GM21619 (cell line): ENCODE data around the gene DAPK1.
A peak's percentile ranks its signal among the peaks of the same experiment; 100 is the strongest.

Experiments used
- ATAC-seq: cut with Tn5 transposase; IDR thresholded peaks from one replicate; pipeline ENCODE4 v1.9.1; 2021; ENCODE audit not compliant: unreplicated experiment

Gene DAPK1

DNA sequence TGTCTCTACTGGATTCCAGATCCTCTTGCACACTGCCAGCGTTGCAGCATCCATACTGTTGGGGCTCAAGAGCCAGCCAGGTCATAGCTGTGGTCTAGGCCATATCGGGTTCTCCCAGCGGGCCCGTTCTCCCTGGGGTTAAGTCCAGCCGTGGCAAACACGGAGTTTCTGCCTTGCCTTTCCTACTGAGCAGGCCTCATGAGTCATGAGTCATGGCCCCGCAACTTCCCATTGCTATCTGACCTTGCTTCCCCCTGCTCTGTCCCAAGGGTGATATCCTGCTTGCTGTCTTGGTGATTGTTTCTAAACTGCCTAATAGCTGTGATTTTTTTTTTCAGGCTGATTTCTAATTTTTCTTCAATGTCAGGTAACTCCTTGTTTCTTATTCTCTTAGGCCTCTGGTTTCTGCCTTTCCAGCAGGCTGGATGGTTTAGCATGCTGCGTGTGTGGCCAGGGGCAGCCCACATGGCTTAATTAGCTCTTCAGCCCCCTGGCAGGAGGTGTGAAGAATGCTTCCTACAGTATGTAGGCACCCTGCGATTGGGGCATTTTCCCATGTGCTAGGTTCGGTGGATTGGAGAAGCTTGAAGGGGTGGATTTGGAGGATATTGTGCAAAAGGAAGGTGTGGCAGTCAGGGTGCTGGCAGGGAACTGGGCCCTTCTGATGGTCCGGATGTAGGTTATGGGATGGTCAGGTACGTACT lies 18.7 kb downstream of the DAPK1 start:
- no peak for ATAC-seq

DNA sequence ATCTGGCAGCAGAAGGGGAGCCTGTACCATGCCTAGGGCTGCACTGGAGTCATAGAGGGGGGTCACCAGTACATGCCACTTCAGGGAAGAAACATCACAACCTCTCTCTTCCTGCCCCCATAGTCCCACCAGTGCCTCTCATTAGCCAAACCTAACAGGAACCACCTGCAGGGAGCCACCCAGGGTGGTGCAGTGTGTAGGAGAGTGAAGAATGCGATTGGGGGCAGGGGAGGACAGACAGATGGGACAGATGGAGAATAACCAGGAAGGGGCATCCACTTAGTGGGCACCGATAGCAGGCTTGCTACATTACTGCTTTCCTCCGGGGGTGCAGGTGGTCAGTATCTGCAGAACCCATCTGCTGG lies 19.2 kb downstream of the DAPK1 start:
- no peak for ATAC-seq

DNA sequence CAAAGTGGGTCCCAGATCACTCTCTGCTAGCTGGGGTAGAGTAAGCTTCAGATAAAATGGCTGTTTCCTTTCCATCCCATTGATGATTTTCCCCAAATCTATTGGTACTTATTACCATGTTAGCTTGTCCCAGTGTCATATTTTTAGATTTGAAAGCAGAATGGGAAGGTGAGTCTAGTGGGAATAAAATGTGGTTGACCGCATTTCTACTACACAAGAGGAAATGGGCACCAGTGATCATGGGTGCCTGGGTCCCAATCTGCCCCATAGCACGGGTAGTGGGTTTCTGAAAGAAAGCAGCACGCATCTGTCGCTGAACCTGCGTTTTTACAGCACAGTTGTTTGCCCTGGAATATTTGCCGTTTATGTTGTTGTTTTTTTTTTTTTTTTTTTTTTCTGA lies 20.1 kb downstream of the DAPK1 start:
- ATAC-seq, result no peak

DNA sequence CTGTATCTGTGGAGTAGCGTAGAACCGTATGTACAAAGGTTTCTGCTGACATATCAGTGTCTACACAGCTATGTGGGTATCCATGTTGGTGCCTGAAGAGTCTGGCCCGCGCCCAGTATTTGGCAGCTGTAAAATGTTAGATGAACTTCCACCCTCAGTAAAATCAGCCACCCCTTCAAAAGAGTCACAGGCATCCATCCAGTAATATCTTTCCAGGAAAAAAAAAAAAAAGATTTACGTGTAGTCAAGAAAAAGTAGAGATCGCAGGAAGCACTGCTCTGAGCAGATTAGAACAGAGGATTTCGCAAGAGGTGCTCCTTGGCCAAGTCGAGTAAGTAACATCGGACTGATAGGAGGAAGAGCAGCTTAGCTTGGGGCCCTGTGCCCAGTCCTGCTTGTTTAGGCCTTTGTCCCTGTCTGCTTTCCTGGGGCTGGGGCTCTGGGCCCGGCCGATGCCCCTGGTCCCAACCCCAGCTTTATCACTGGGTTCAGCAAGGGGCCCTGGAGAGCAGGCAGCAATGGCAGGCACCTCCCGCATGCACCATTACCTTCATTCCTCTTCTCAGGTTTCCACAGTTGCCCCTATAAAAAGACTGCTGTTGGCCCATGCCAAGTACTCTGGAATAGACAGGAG lies 21.2 kb downstream of the DAPK1 start:
- no peak for ATAC-seq

DNA sequence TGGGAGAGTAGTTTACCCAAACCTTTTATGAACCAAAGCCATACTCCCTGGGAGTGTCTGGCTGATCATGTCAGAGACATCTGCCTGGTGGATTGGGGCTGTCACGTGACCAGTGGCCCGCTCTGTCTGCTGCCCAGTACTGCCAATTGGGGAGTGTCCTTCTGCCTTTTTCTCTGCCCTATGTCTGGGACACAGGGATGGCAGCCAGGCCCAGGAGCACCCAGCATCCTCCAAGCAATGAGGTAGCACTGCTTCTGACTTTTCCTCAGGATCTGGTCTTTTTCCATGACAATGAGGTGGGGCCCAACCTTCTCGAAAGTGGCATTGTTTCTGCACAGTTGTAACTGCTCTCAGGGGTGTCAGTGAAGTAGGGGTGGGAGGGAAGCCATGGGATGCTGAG lies 21.8 kb downstream of the DAPK1 start:
- ATAC-seq, result no peak

DNA sequence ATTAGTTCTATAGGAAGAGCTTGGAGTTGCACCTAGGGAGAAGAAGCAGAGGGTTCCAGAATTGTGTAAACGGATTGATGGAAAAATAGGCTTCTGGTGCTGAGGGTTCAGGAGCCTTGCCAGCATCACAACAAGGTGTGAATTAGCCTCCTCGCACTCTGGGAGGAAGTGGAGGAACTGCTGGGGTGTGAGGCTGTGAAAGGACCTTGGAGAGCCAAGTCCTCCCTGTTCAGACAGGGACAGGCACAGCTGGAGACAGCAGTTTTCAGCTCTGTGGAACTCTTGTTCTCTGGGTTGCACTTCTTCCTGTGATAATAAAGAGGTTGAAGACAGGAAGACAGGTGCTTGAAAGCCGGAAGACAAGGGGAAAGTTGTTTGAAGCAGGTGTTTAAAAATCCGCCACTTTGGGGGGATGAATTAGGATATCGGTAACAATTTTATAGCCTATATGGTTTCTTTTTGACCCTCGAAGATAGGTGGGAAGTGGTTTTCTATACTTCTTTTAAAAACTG lies 22.6 kb downstream of the DAPK1 start:
- no peak for ATAC-seq

DNA sequence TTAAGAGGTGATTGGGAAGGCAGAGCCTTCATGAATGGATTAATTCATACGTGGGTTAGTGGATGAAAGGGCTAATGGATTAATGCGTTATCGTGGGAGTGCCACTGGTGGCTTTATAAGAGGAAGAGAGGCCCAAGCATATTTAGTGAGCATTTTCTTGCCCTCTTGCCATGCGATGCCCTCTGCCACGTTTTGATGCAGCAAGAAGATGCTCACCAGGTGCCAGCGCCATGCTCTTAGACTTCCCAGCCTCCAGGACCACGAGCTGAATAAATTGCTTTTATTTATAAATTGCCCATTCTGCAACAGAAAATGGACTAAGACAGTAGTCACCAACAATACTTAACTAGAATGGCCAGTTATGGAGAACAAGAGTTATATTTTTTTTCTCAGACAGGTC lies 24.2 kb downstream of the DAPK1 start:
- ATAC-seq, result no peak

DNA sequence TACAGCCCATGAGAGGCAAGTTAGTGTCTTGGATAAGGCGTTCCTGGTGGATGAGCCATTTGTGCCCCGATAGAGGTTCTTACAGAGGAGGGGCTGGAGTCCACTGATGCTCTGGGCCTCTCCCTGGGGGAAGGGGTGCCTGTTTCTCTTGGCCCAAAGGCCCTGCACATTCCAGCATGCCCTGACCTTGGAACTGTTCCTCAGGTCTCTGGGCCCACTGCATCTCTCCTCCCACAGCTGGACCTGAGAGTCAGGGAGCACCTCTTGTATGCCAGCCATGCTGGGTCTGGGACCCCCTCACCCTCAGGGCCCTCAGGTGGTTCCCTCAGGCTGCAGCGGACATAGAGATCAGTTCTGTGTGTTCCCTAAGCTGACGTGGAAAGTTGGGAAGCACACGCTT lies 26.4 kb downstream of the DAPK1 start:
- ATAC-seq, result no peak

DNA sequence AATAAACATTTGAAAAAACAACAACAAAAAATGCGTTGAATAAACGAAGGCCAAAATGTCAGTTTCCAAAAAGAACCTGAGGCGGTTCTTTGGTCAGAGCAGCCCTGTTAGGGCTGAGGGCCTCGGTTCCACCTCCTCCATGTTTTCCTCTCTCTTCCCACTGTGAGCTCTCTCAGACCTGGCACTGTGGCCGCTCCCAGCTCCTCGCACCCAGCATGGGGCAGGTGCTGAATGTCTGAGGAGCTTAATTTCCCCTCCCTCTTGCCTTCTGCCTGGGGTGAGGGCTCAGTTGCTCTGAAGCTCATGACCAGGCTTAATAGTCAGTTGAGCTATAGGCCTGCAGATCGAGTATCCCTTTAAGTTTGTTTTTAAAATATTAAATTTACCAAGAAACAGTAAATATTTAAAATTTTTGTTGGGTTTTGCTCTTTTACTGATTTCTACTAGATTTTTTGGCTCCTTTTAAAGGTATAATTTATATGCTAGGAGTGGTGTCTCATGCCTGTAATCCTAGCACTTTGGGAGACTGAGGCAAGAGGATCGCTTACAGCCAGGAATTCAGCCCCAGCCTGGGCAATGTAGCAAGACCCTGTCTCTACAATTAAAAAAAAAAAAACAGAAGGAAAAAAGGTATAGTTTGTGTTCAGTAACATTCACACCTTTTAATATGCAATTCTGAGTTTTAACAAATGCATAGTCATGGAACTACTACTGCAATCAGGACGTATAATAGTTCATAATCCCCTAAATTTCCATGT lies 28.1 kb downstream of the DAPK1 start:
- ATAC-seq, result no peak

DNA sequence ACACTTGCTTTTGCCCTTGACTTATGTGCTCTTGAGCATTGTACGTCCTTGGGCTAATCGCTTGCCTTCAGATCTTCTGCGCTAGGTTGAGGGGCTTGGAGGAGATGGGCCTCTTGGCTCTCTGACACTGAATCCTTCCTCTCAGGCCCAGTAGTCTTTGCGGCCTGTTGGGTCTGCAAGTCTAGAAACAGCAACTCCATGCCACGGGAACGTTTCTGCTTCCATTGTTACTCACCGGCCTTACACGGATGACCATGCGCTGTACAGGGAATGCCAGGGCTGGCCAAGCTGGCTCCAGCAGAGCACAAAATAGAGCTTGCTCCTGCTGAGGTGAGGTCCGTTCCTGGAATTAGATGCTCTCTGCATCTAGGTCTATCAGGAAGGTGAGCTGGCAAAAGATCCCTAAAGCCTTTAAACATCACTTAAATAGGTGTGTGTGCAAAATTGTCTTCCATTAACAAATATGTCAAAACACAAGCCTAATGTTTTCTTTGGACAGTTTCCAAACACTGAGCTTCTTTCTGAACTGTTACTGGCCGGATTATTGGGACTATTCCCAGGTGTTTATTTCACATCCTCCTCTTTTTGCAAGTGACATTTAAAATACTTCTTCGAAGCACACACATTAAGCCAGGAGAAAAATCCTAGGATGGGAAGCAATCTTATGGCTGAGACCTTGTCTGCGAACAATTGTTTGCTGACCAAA lies 29.7 kb downstream of the DAPK1 start:
- ATAC-seq, result no peak

DNA sequence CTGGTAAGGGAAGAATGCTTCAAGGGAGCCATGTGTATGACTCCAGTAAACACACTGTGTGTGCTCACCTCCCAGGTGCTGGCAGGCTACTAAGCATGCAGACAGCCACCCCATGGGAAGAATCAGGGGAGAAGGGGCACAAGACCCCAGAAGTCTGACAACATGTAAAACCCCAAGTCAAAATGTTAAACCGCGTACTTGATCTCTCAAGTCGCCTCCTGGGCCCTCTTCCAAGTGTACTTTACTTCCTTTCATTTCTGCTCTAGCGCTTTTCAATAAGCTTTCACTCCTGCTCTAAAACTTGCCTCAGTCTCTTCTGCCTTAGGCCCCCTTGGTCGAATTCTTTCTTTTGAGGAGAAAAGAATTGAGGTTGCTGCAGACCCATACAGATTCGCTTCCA lies 31.3 kb downstream of the DAPK1 start:
- no peak for ATAC-seq

DNA sequence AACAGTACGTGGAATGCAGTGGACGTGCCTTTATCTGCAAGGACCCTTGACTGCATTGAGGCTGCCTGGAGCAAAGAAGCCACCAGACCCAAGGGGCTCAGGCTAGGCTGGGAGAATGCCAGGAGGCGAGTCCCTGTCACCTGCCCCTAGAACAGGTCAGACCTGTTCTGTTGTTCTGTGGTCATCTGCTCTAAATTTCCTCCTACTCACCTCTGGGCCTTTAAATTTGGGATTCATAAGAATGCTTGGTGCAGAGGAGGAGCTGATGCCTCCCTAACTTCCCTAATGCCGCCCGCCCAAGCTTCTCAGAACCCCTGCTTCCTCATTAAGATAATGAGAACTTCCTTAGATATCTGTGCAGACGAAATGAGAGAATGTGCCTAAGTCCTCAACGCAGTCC lies 32.0 kb downstream of the DAPK1 start:
- ATAC-seq, result no peak

DNA sequence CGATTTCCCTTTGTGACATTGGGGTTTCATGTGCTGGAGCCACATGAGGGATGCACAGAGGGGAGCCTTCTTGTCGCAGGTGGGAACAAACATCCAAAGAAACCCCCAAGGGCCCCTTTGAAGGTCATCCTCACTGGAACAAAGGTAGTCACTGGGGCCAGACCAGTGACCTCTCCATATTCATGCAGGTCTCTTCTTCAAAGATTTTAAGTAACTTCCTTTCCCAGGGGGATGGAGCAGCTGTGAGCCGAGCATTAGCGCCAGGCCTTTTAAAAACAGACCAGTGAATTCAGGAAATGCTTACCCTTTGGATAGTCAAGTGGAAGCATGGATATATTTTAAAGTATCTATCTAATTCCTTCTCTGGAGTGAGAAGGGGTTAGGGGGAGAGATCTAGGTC lies 33.0 kb downstream of the DAPK1 start:
- ATAC-seq, result no peak

DNA sequence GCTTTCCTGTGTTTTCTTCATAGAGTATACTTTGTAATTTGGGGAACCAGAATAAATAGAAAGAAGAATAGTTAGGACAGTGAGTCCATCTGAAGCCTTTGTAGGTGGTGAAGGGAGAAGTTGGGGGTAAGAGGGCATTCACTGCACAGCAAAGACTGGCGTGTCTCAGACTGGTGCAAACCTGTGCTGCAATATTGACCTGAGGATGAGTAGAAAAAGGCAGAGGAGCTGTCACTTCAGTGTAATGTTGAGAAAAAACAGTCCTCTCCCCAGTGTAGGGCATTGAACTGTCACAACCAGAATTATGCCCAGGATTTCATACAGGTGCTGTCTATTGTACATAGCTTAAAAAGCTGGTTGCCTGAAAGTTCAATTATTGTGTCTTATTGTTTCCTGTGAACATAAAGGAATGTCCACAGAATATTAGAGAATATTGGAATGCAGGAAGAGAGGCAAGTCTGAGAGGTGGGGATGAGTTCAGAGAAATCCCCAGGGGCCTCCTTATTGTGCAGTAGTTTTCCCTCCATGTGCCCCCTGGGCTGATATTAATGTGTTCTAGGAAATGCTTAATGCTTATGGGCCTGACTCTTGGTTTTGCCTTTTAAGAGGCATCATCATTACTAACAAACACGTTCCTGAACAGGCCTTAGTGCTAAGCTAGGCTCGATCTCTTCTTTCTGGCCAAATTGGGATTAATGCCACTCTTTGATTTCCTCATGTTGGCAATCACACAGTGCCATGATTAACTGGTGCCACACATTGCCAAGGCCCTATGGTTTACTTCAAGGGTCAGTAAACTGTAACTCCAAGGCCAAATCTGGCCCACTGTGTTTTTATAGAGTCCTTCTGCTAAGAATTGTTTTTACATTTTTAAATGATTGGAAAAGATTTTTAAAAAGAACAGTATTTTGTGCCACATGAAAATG lies 34.0 kb downstream of the DAPK1 start:
- ATAC-seq, result no peak

DNA sequence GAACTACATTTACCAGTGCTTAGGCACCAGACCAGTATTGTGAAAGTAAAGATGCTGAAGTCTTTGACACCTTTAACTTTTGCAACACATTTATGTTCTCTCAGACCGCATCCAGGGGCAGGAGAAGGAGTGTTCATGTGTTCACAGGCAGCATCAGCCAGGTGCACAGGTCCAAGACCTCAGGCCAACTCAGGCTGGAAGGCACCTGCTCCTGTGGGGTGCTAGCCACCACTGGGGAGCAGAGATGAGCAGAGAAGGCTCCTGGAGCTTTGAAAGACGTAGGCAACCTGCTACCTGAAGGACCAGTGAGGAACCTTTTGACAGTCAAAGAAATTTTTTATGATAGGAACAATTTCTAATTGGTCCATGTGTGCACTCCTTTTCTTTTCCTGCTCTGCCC lies 35.6 kb downstream of the DAPK1 start:
- no peak for ATAC-seq

DNA sequence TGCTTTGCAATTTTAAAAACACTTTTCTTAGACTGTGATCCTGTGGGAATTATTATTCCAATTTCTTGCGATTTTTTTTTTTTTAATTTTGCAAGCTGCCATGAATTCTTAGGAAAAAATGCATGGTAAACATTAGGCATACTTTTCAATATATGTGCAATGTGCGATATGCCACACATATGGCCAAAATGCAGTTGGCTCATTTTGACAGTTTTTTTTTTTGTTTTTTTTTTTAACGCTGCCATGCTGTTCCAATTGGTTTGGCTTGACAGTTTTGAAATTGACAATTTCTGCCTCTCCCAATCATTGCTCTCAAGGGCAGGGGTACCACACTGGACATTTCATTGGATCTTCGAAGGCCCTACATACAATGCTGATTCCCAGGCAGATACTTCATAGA lies 36.4 kb downstream of the DAPK1 start:
- ATAC-seq, result no peak

DNA sequence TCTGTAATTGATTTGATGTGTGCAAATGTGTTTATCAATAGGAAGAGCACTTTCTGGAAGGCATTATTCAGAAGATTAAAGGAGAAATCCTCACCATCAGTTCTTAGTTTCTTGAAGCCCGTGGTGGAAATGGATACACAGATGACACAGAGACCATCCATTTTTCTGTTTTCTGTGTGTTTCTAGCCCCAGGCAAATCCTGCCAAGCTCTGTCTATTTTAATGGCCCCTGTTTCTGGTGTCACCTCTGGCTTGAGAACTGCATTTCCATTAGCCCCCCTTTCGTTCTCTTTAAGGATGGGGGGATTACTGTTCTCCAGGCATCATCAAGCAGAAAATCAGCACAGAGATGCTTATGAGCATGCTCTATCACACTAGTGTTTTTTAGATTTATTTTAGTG lies 37.3 kb downstream of the DAPK1 start:
- ATAC-seq, result no peak

DNA sequence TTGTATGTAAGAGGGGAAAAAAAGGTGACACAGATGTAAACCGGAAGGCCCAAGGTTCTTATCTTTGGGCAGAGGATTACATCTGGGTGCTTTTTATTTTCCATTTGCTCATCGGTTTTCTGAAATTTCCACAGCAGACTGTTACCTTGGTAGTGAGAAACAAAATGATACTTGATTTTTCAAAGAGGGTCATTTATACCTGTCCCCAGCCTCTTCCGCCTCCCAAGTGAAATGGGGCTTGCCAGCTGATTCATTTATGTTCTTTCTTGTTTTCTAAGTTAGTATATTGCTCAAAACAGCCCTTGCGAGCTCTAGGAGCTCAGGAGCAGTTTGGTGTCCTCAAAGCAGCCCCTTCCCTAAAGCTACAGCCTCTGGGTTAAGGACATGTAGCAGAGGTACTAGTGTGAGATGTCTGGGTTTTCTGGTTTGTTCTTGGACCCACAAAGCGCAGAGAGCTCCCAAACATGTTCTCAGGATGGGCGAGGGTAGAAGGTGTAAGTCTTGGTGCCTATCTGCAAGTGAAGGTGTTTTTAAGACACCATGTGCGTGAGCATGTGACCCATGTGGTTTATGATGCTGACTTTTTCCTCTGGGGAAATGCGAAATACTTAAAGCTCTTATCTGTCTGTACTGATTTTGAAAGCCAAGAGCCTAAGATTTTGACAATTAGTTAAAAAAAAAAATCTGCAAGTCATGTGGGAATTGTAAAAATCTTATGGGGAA lies 38.3 kb downstream of the DAPK1 start:
- peak; percentile 74 for ATAC-seq

DNA sequence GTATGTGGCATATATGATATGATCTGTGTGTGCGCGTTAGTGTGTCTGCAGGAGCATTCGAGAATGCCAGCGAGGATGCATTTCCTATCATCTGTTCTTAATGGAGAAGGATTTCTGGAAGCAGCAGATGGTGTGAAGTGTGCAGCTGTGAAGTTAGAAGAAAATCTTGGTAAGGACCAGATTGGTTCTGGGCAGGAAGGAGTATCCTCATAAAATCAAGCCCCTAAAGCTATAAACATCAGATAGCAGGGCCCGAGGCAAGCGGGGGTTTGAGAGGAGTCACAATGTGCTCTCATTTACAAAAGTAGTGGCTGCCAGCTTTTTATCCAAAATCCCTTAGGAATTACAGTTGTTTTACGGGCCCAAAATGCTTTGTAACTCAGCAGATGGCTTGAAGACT lies 40.0 kb downstream of the DAPK1 start:
- no peak for ATAC-seq
